Measurements from ENCODE around the gene ZNF93.
"Not testable (repeated sequence)": the region's sequence is repeated elsewhere in the genome, so short reads cannot be mapped to it uniquely, and the experiment has no call there.

- not testable (repeated sequence) for TF ChIP-seq CTCF (IDR thresholded peaks at IDR 0.05; ENCODE audit: insufficient read depth, low read length, poor library complexity, severe bottlenecking); EZH2phosphoT487 (conservative IDR thresholded peaks at IDR 0.05; ENCODE audit: low read length)
Observed at GRCh38 chr19:19907551-19907950, 6.8 kb downstream of the ZNF93 start.
